Immature natural killer cell (primary cell): Measurements from ENCODE around the gene SH3D19. TPM values are rescaled to one million over a fixed set of nuclear protein-coding genes. Genes with fewer than 3 reads are reported as not detected.
"Not testable (repeated sequence)": the region's sequence is repeated elsewhere in the genome, so short reads cannot be mapped to it uniquely, and the experiment has no call there.

ENCODE experiments used
- DNase-seq, 3 donors: peaks; one replicate each; pipeline ENCODE4 v3.0.0; 2022; ENCODE audit warnings: mixed read lengths in 1 of 3
- H3K27ac Mint-ChIP-seq, 6 donors: one replicate each; pipeline ENCODE4 v1.8.0; 2020; ENCODE audit warnings: mixed read lengths in 6 of 6, mild to moderate bottlenecking in 5 of 6, inconsistent platforms in 4 of 6, moderate library complexity in 3 of 6
- H3K27me3 Mint-ChIP-seq, 3 donors: one replicate each; pipeline ENCODE4 v1.8.0; 2020 to 2021; ENCODE audit warnings: low read depth in 3 of 3, mild to moderate bottlenecking in 3 of 3, mixed read lengths in 3 of 3, moderate library complexity in 3 of 3, inconsistent platforms in 1 of 3
- H3K36me3 Mint-ChIP-seq, 3 donors: one replicate each; pipeline ENCODE4 v1.8.0; 2020; ENCODE audit warnings: mixed read lengths in 3 of 3, inconsistent platforms in 2 of 3, mild to moderate bottlenecking in 2 of 3
- H3K4me1 Mint-ChIP-seq, 2 donors: one replicate each; pipeline ENCODE4 v1.8.0; 2020; ENCODE audit warnings: inconsistent platforms in 2 of 2, mild to moderate bottlenecking in 2 of 2, mixed read lengths in 2 of 2, moderate library complexity in 1 of 2
- H3K4me3 Mint-ChIP-seq, 5 donors: one replicate each; pipeline ENCODE4 v1.8.0; 2020; ENCODE audit warnings: mild to moderate bottlenecking in 5 of 5, mixed read lengths in 5 of 5, inconsistent platforms in 3 of 5, moderate library complexity in 3 of 5
- H3K9me3 Mint-ChIP-seq, 6 donors: one replicate each; pipeline ENCODE4 v1.8.0; 2020; ENCODE audit warnings: mild to moderate bottlenecking in 6 of 6, mixed read lengths in 6 of 6, inconsistent platforms in 4 of 6, moderate library complexity in 3 of 6
- polyA plus RNA-seq, 3 donors: library from polyadenylated mRNA; unstranded; fragments of 300-500 nt; fragmentation: Illumina TruSeq; gene quantifications; one replicate each; pipeline ENCODE4 v1.2.3, GENCODE V29; 2021

The SH3D19 gene
- polyA plus RNA-seq, 3 donors from 2014 or later = 0.72 to 1.3 TPM; not detected in 1

DNA sequence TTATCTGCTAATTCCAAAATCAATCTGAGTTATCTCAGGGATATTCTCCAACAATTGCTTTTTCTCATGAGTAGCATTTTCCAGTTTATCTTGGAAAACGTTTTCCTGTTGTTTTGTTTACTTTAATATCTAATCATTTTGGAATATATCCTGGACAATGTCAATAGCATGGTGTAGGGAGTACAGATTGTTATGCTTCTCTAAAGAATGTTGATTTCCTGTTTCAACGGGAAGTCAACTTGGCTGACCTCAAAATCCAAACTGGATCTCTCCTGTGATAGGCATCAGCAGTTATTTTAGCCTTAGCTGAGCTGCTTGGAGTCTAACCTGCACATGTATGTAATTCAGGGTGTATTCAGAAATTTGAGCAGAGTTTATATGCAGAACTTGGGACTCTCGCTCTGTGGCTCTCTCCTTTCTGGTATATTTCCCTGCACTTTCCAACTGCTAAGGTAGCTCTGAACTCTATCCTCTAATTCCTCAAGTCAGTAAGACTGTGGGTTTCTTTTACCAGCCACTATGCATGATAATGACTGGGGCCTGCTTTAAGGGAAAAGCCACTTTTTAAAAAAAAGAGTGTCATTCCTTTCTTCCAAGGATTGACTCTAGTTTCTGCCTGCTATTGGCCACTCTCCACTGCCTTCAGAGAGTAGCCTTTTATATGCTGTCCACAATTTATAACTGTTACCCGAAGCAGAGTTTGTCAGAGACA is 40.7 kb downstream of the SH3D19 start:
- Mint-ChIP-seq H3K36me3 (no peaks in the 10 kb centered on the region), H3K27me3 (peaks cover 0 to 4% (median 0%) of the 10 kb centered on the region in 3 donors), H3K4me3 (no peak overlapping the region), H3K9me3 (peaks cover 0 to 15% (median 3%) of the 10 kb centered on the region in 6 donors), H3K27ac (no peak overlapping the region), H3K4me1 (no peaks in the 10 kb centered on the region)
- DNase-seq = no peak

DNA sequence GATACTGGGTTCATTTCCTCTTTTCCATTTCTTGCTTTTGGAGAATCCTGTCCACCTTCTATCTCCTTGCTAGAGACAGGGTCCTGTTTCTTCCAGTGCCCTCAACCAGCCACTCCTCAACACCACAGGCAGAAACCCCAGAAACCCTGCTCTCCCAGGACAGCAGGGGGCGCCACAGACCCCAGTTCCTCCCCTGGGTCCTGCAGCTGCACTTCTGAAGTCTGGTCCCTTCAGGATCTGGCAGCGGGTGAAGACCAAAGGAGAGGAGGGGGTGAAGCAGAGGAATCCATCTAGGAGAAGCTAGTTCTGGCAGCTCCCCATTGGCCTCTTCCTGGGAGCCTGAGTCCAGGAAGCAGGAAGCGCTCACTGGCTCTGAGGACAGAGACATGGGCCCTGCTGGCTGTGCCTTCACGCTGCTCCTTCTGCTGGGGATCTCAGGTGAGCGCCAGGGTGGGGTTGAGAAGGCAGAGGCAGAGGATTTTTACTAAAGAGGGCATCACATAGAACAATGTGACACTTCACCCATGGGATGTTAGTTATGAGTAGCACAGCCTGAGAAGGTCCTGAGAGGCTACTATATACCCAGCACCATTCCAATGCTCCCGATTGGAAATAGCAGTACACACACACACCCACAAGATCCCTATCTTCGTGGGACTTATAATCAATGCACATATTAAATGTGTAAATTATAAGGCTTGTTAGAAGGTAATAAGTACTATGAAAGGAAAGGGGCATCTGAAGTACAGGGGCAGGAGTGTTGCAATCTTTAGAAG is 48.4 kb downstream of the SH3D19 start, which contains the start of gene PRSS48:
Gene PRSS48 (plus strand): TSS at position 375 of the 776 bp plus-strand sequence. CDS start 12 bp downstream, at position 387.
- H3K36me3 Mint-ChIP-seq = no peaks in the 10 kb centered on the region
- no peak for DNase-seq
- no peak within 1 kb of the TSS for H3K4me3 Mint-ChIP-seq
- peaks cover 0 to 1% (median 0%) of the 10 kb centered on the region in 6 donors for H3K9me3 Mint-ChIP-seq
- no peaks in the 10 kb centered on the region for H3K4me1 Mint-ChIP-seq
- H3K27me3 Mint-ChIP-seq = peaks cover 0 to 7% (median 4%) of the 10 kb centered on the region in 3 donors
- H3K27ac Mint-ChIP-seq = no peak within 1 kb of the TSS

DNA sequence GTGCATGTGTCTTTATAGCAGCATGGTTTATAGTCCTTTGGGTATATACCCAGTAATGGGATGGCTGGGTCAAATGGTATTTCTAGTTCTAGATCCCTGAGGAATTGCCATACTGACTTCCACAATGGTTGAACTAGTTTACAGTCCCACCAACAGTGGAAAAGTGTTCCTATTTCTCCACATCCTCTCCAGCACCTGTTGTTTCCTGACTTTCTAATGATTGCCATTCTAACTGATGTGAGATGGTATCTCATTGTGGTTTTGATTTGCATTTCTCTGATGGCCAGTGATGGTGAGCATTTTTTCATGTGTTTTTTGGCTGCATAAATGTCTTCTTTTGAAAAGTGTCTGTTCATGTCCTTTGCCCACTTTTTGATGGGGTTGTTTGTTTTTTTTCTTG is 56.5 kb downstream of the SH3D19 start:
- H3K27me3 Mint-ChIP-seq, DNase-seq, H3K27ac Mint-ChIP-seq, H3K4me3 Mint-ChIP-seq, H3K4me1 Mint-ChIP-seq, H3K9me3 Mint-ChIP-seq, H3K36me3 Mint-ChIP-seq: not testable (repeated sequence)

DNA sequence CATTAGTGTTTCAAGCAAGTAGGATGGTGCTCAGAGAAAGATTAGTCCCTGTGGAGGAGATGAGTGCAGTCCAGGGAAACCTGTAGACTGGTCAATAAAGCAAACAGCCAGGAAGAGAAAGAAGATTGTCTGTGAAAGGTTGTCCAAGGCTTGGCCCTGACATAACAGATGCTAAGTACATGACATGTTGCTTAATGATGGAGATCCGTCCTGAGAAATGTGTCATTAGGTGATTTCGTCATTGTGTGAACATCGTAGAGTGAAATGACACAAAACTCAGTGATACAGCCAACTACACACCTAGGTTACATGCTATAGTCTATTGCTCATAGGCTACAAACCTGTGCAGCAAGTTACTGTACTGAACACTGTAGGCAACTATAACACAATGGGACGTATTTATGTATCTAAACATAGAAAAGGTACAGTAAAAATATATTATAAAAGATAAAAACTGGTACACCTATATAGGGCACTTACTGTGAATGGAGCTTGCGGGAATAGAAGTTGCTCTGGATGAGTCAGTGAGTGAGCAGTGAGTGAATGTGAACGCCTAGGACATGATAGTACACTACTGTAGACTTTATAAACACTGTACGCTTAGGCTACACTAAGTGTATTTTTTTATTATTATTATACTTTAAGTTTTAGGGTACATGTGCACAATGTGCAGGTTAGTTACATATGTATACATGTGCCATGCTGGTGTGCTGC is 57.4 kb downstream of the SH3D19 start:
- no peak for DNase-seq
- Mint-ChIP-seq H3K4me1 (no peaks in the 10 kb centered on the region), H3K9me3 (peaks cover 0 to 4% (median 0%) of the 10 kb centered on the region in 6 donors), H3K27me3 (peaks cover 0 to 6% (median 2%) of the 10 kb centered on the region in 3 donors), H3K36me3 (no peaks in the 10 kb centered on the region), H3K4me3 (no peak overlapping the region), H3K27ac (no peak overlapping the region)

DNA sequence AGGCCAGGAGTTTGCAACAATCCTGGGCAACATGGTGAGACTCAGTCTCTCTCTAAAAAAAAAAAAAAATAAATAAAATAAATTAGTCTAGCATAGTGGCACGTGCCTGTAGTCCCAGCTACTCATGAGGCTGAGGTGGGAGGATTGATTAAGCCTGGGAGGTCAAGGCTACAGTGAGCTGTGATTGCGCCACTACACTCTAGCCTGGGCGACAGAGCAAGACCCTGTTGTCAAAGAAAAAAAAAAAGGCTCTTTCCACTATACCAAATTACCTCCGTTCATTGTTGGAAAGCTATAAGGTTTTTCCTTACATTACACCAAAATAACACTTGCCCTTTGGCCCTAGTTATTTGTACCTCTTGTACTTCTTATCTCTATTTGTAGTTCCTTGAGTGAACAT is 58.3 kb downstream of the SH3D19 start:
- Mint-ChIP-seq H3K27ac (no peak overlapping the region), H3K4me3 (no peak overlapping the region)
- no peak for DNase-seq

GRCh38 chr4:151266497-151266896 is 58.9 kb downstream of the SH3D19 start:
- DNase-seq = no peak
- H3K9me3 Mint-ChIP-seq = peaks cover 0 to 4% (median 0%) of the 10 kb centered on the region in 6 donors
- no peak overlapping the region for H3K4me3 Mint-ChIP-seq
- H3K27me3 Mint-ChIP-seq = peaks cover 0 to 7% (median 5%) of the 10 kb centered on the region in 3 donors
- no peaks in the 10 kb centered on the region for H3K4me1 Mint-ChIP-seq
- no peaks in the 10 kb centered on the region for H3K36me3 Mint-ChIP-seq
- no peak overlapping the region for H3K27ac Mint-ChIP-seq

More for the DNA sequence above, 58.3 kb downstream of the SH3D19 start:
- Mint-ChIP-seq H3K36me3 (no peaks in the 10 kb centered on the region), H3K4me1 (no peaks in the 10 kb centered on the region), H3K27me3 (peaks cover 0 to 6% (median 5%) of the 10 kb centered on the region in 3 donors), H3K9me3 (peaks cover 0 to 4% (median 0%) of the 10 kb centered on the region in 6 donors)

DNA sequence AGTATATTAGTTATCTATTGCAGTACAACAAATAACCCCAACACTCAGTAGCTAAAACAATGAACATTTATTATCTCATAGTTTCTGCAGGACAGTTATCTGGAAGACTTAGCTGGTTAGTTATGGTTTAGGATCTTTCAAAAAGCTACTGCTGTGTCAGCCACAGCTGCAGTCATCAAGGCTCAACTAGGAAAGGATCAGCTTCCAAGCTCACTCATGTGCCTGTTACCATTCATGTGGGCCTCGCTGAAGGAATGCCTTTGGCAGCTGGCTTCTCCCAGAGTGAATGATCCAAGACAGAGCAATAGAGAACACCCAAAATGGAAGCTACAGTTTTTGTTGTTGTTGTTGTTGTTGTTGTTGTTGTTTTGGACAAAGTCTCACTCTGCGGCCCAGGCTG is 62.0 kb downstream of the SH3D19 start:
- Mint-ChIP-seq H3K27me3 (peaks cover 0 to 13% (median 6%) of the 10 kb centered on the region in 3 donors), H3K4me1 (no peaks in the 10 kb centered on the region), H3K9me3 (peaks cover 0 to 4% (median 0%) of the 10 kb centered on the region in 6 donors), H3K27ac (no peak overlapping the region), H3K36me3 (no peaks in the 10 kb centered on the region), H3K4me3 (no peak overlapping the region)
- no peak for DNase-seq

DNA sequence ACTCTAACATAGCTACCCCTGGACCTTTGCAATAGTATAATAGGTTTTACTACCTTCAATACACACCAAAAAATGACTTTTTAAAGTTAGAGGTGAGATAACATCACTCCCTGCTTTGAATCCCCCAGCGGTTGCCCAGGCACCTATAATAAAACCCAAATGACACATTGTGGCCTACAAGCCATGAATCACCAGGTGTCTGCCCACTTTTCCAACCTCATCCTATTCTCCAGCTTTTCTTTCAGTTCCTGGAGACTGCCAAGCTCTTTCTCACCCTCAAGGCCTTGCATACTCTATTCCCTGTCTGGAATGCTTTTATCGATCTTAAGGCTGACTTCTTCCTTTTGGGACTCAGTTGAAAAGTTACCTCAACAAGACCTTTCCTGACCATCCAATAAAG is 64.9 kb downstream of the SH3D19 start:
- H3K4me3 Mint-ChIP-seq = no peak overlapping the region
- H3K27ac Mint-ChIP-seq = no peak overlapping the region
- peaks cover 0 to 9% (median 4%) of the 10 kb centered on the region in 3 donors for H3K27me3 Mint-ChIP-seq
- no peaks in the 10 kb centered on the region for H3K36me3 Mint-ChIP-seq
- H3K9me3 Mint-ChIP-seq = peaks cover 0 to 6% (median 0%) of the 10 kb centered on the region in 6 donors
- no peaks in the 10 kb centered on the region for H3K4me1 Mint-ChIP-seq
- DNase-seq = no peak

- H3K36me3 Mint-ChIP-seq = no peaks in the 10 kb centered on the region
- no peak for DNase-seq
- H3K9me3 Mint-ChIP-seq = peaks cover 0 to 4% (median 0%) of the 10 kb centered on the region in 6 donors
- no peak overlapping the region for H3K4me3 Mint-ChIP-seq
- no peak overlapping the region for H3K27ac Mint-ChIP-seq
- H3K27me3 Mint-ChIP-seq = peaks cover 0 to 7% (median 4%) of the 10 kb centered on the region in 3 donors
- H3K4me1 Mint-ChIP-seq = no peaks in the 10 kb centered on the region
Measured at GRCh38 chr4:151259752-151260151, 65.7 kb downstream of the SH3D19 start.

DNA sequence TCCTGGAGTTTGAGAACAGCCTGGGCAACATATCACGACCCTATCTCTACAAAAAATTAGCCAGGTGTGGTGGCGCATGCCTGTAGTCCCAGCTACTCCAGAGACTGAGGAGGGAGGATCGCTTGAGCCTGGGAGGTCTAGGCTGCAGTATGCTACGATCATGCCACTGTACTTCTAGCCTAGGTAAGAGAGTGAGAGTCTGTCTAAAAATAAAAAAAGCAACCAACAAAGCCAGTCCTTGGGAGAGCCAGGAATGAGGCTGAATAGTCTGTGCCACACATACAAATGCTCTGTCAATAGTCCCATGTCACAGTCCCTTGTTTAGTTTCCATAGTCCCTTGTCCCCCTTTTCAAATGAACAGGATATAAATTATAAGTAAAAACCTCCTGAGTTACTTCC is 67.7 kb downstream of the SH3D19 start:
- no peak for DNase-seq
- no peaks in the 10 kb centered on the region for H3K4me1 Mint-ChIP-seq
- peaks cover 0 to 4% (median 0%) of the 10 kb centered on the region in 6 donors for H3K9me3 Mint-ChIP-seq
- H3K4me3 Mint-ChIP-seq = no peak overlapping the region
- H3K27me3 Mint-ChIP-seq = peaks cover 0 to 7% (median 3%) of the 10 kb centered on the region in 3 donors
- no peaks in the 10 kb centered on the region for H3K36me3 Mint-ChIP-seq
- H3K27ac Mint-ChIP-seq = no peak overlapping the region

GRCh38 chr4:151256134-151256533 is 69.3 kb downstream of the SH3D19 start:
- Mint-ChIP-seq H3K36me3 (no peaks in the 10 kb centered on the region), H3K9me3 (peaks cover 0 to 4% (median 0%) of the 10 kb centered on the region in 6 donors), H3K4me3 (no peak overlapping the region), H3K27ac (no peak overlapping the region), H3K4me1 (no peaks in the 10 kb centered on the region), H3K27me3 (peaks cover 0 to 3% (median 1%) of the 10 kb centered on the region in 3 donors)
- no peak for DNase-seq

DNA sequence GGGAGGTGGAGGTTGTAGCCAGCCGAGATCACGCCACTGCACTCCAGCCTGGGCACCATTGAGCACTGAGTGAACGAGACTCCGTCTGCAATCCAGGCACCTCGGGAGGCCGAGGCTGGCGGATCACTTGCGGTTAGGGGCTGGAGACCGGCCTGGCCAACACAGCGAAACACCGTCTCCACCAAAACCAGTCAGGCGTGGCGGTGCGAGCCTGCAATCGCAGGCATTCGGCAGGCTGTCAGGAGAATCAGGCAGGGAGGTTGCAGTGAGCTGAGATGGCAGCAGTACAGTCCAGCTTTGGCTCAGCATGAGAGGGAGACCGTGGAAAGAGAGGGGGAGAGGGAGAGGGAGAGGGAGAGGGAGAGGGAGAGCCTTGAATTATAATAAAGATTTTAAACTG is 69.7 kb downstream of the SH3D19 start:
- not testable (repeated sequence) for H3K4me3 Mint-ChIP-seq, H3K27me3 Mint-ChIP-seq, H3K4me1 Mint-ChIP-seq, H3K9me3 Mint-ChIP-seq, DNase-seq, H3K27ac Mint-ChIP-seq, H3K36me3 Mint-ChIP-seq

GRCh38 chr4:151255226-151255625 is 70.2 kb downstream of the SH3D19 start:
- H3K9me3 Mint-ChIP-seq, H3K4me3 Mint-ChIP-seq, H3K27ac Mint-ChIP-seq: not testable (repeated sequence)

More at GRCh38 chr4:151255226-151255625, 70.2 kb downstream of the SH3D19 start:
- H3K4me1 Mint-ChIP-seq, DNase-seq, H3K27me3 Mint-ChIP-seq, H3K36me3 Mint-ChIP-seq: not testable (repeated sequence)
